ENCODE data around the gene SGIP1.

- TF ChIP-seq CTCF (IDR thresholded peaks at IDR 0.05) (no peak), POLR2A (IDR thresholded peaks at IDR 0.05) (no peak)
Observed at GRCh38 chr1:66774438-66774837, 240.5 kb downstream of the SGIP1 start.
